Mucosa of rectum (tissue), 2 donors: ENCODE results near the gene ACTG1.

Experiments used
- H3K27ac ChIP-seq, 2 donors: one replicate each; pipeline ENCODE4 v1.7.0; 2013; ENCODE audit warnings: inconsistent platforms in 2 of 2, low read depth in 2 of 2, low read length in 2 of 2
- H3K27me3 ChIP-seq, 2 donors: one replicate each; pipeline ENCODE4 v1.7.0; 2013; ENCODE audit warnings: low read length in 2 of 2; ENCODE audit not compliant: control insufficient read depth in 2 of 2, insufficient read depth in 2 of 2
- H3K36me3 ChIP-seq, 2 donors: one replicate each; pipeline ENCODE4 v1.7.0; 2013; ENCODE audit warnings: low read length in 2 of 2; ENCODE audit not compliant: control insufficient read depth in 2 of 2, insufficient read depth in 2 of 2
- H3K4me1 ChIP-seq, 2 donors: one replicate each; pipeline ENCODE4 v1.7.0; 2013; ENCODE audit warnings: low read length in 2 of 2, mild to moderate bottlenecking in 1 of 2; ENCODE audit not compliant: control insufficient read depth in 2 of 2, insufficient read depth in 2 of 2
- H3K4me3 ChIP-seq, 2 donors: one replicate each; pipeline ENCODE4 v1.7.0; 2013; ENCODE audit warnings: low read length in 2 of 2
- H3K9ac ChIP-seq, 2 donors: one replicate each; pipeline ENCODE4 v1.7.0; 2013; ENCODE audit warnings: low read length in 2 of 2, low read depth in 1 of 2, mild to moderate bottlenecking in 1 of 2
- H3K9me3 ChIP-seq, 2 donors: one replicate each; pipeline ENCODE4 v1.7.0; 2013; ENCODE audit warnings: low read length in 2 of 2; ENCODE audit not compliant: control insufficient read depth in 2 of 2
- donor health status: healthy.
- donor health status: Normal muscosa, but diverticular disease.

The ACTG1 gene

GRCh38 chr17:81544281-81544974 lies 31.8 kb upstream of the ACTG1 start:
- H3K4me3 ChIP-seq = no peak overlapping the region
- H3K4me1 ChIP-seq = no peaks in the 10 kb centered on the region
- H3K27ac ChIP-seq = no peak overlapping the region
- H3K27me3 ChIP-seq = no peaks in the 10 kb centered on the region
- H3K9me3 ChIP-seq = no peaks in the 10 kb centered on the region
- no peak overlapping the region for H3K9ac ChIP-seq
- H3K36me3 ChIP-seq = peaks cover 36 to 47% of the 10 kb centered on the region in 2 donors

DNA sequence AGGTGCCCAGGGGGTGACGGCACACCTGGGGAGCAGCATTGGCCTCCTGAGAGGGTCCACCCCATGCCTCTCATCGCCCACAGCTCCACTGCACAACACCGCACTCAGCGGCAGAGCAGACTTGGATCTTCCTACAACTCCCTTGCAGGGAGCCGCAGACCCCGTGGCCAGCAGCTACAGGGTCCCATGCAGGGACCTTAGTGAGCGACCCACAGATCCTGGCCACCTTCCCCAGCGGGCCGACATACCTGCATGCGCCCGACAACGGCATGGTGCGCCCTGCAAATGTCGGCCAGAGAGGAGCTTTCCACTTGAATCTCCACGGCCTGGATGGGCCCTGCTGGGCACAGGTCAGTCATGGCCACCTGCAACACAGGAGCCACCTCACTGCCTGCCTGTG lies 31.2 kb upstream of the ACTG1 start:
- H3K27me3 ChIP-seq = no peaks in the 10 kb centered on the region
- H3K4me1 ChIP-seq = no peaks in the 10 kb centered on the region
- H3K36me3 ChIP-seq = peaks cover 38 to 48% of the 10 kb centered on the region in 2 donors
- no peak overlapping the region for H3K4me3 ChIP-seq
- no peak overlapping the region for H3K27ac ChIP-seq
- H3K9me3 ChIP-seq = no peaks in the 10 kb centered on the region
- H3K9ac ChIP-seq = no peak overlapping the region

DNA sequence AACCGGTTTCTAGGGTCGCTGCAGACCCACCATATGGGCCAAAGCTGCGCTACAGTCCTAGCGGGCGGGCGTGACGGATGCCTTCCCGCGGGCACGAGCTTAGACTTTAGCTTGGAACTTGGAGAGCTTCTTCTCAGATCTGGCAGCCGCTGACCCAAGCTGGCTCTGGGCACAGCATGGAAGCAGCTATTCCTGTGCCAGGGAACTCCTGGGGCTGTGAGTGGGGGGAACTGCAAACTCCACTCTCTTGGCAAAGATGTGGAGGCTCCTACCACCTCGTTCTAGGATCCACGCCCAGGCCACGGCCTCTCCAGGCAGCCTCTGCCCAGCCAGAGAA lies 30.7 kb upstream of the ACTG1 start:
- Histone ChIP-seq H3K36me3 (peaks cover 39 to 47% of the 10 kb centered on the region in 2 donors), H3K4me3 (no peak overlapping the region), H3K27ac (no peak overlapping the region), H3K9ac (no peak overlapping the region), H3K4me1 (no peaks in the 10 kb centered on the region), H3K27me3 (no peaks in the 10 kb centered on the region), H3K9me3 (no peaks in the 10 kb centered on the region)

DNA sequence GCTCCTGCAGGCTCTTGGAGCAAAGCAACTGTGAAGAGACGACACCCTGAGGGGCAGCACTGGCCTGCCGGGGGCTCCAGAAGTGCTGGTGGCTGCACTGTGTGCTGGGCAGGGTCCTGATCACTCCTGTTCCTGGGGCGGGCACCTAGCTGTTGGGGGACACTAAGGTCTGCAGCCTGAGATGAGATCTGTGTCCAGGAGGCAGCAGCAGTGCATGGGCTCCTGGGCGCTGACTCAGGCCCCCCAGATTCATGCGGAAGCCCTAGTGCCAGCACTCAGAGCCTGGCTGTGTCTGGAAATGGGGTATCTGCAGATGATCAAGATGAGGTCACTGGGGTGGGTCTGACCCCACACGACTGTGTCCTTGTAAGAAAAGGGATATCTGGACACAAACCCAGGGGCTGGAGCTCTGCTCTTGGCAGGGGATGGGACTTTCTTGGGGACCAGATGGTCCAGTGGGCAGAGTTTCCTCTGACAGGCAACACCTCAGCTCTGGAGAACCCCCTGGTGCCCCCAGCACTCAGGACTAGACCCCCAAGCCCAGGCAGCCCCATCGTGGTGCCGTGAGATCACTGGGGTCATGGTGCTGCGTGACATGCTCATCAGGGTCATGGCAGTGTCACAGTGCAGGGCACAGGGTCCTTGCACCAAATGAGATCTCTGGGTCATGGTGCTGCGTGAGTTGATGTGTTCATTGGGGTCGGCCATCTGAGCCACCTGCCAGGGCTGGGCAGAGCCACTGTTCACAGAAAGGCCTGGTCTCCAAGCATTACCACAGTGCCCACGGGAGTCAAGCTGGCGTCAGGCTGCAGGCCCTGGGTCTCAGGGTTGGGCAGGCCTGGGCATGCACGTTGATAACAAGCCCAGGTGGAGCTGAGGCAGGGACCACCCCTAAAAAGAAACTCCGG lies 30.1 kb upstream of the ACTG1 start:
- H3K36me3 ChIP-seq = peaks cover 34 to 44% of the 10 kb centered on the region in 2 donors
- no peaks in the 10 kb centered on the region for H3K9me3 ChIP-seq
- H3K9ac ChIP-seq = no peak overlapping the region

DNA sequence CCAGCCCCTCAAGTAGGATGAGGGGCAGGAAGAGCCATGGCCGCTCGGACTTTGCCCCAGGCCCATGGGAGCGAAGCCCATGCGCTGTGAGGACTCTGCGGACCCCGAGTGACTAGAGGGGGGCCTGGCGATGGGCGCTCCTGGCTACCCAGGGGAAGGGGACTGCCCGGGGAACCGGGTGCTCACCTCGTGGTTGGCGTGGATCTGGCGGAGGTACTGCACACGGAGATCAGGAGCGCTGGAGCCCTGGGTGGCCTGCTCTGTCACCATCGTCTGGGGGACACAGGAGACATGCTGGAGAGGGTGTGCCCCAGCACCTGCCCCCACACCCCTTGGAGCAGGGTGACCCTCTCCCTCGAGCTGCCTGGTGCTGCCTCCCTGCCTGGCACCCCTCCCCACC lies 28.5 kb upstream of the ACTG1 start:
- peaks cover 6 to 15% of the 10 kb centered on the region in 2 donors for H3K27me3 ChIP-seq
- H3K27ac ChIP-seq = no peak overlapping the region
- H3K4me3 ChIP-seq = no peak overlapping the region
- H3K36me3 ChIP-seq = peaks cover 25 to 34% of the 10 kb centered on the region in 2 donors
- H3K9me3 ChIP-seq = no peaks in the 10 kb centered on the region
- H3K9ac ChIP-seq = no peak overlapping the region
- H3K4me1 ChIP-seq = peaks cover 6% of the 10 kb centered on the region in 2 donors

More for the DNA sequence above, 30.1 kb upstream of the ACTG1 start:
- H3K4me3 ChIP-seq = no peak overlapping the region
- peaks cover 2% of the 10 kb centered on the region in 2 donors for H3K4me1 ChIP-seq
- no peak overlapping the region for H3K27ac ChIP-seq
- H3K27me3 ChIP-seq = peaks cover 1 to 6% of the 10 kb centered on the region in 2 donors

DNA sequence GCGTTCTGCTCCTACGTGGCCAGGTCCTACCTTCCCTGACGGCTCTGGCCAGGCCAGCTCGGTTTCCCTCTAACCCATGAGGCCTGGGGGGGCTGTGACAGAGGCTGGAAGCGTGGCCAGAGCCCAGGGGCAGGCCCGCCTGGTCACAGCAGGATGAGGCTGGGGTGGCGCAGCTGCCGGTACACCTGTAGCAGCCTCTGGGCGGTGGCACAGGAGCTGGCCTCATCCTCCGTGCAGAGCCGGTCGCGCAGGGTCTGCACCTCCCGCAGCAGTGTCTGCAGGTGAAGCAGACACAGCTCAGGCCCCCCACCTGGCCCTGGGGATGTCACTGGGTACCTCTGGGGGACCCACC lies 28.1 kb upstream of the ACTG1 start:
- no peaks in the 10 kb centered on the region for H3K9me3 ChIP-seq
- H3K27me3 ChIP-seq = peaks cover 11 to 20% of the 10 kb centered on the region in 2 donors
- H3K36me3 ChIP-seq = peaks cover 20 to 29% of the 10 kb centered on the region in 2 donors
- H3K4me3 ChIP-seq = no peak overlapping the region
- peaks cover 6% of the 10 kb centered on the region in 2 donors for H3K4me1 ChIP-seq
- no peak overlapping the region for H3K9ac ChIP-seq
- no peak overlapping the region for H3K27ac ChIP-seq

DNA sequence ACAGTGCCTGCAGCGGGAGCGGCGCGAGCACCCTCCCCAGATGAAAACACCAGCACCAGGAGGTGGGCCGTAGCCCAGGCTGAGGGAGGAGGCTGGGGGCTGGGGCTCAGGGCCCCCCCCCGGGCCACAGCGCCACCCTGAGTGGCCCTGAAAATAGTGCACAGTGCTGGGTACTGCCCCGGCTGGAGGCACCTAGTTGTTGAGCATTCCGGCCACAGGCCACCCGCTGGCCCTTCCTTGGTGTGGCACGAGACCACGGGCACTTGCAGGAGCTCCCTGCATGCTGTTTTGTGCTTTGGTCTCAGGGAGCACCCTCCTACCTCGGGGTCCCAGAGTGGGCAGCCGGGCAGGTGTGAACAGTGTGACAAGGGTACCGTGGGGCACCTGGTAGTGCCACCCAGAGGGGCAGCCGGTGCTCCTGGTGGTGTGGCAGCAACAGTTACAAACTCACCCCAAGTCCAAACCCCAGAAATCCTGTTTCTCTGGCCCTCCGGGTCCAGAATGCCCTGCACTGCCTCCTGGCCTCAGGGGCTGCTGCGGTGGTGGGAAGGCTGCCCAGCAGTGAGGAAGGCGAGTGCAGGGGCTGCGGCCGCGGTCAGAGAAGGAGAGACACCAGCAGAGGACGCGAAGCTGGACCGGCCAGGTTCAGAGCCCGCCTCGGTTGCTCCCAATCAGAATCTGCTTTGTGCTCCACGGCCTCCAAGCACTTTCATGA lies 27.5 kb upstream of the ACTG1 start:
- Histone ChIP-seq H3K36me3 (peaks cover 15 to 26% of the 10 kb centered on the region in 2 donors), H3K9ac (no peak overlapping the region), H3K9me3 (no peaks in the 10 kb centered on the region), H3K27ac (no peak overlapping the region), H3K4me1 (peaks cover 6% of the 10 kb centered on the region in 2 donors), H3K4me3 (no peak overlapping the region), H3K27me3 (peaks cover 11 to 21% of the 10 kb centered on the region in 2 donors)

- no peaks in the 10 kb centered on the region for H3K9me3 ChIP-seq
These were observed 26.9 kb upstream of the ACTG1 start for GRCh38 chr17:81539571-81539900.

DNA sequence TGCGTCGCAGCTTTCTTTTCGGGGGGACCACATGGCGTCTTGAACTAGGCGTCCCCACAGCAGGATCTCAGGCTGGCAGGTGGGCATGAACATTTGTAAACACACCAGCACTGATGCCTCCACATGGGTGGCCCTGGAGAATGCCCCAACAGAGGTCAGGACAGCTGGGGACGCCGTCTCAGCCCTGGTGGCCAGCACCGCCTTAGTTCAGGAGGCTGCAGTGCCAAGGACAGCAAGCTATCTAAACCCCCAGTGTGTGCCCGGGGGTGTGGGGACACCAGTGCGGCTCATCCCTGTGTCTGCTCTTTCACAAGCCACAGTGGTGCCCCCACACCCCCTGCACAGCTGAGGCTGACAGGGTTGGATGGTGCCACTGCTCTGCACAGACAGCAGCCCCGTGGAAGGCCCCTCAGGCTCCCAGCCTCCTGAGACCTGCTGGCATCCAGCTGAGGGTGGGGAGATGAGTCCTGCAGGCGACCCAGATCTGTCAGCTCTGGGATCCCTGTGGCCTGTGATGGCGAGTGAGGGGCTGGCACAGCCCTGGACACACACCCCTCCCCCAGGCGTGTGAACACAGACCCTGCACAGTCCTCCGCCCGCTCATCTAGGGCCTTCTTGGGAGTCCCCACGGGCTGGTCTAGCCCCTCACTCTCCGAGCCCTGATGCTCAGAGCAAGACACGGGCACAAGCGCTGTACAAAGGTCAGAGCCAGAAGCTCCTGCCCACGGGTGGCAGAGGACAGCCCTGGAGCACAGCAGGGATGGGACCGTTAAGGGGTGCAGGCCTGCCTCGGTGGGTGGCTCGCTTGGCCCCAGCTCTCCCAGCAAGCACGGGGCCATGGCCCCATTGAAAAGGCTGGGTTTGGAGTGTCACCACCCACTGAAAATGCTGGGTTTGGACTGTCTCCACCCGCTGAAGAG lies 26.3 kb upstream of the ACTG1 start:
- Histone ChIP-seq H3K36me3 (peaks cover 12 to 24% of the 10 kb centered on the region in 2 donors), H3K9me3 (no peaks in the 10 kb centered on the region), H3K27ac (no peak overlapping the region), H3K4me3 (no peak overlapping the region), H3K9ac (no peak overlapping the region), H3K27me3 (peaks cover 14 to 21% of the 10 kb centered on the region in 2 donors), H3K4me1 (peaks cover 6% of the 10 kb centered on the region in 2 donors)

More at GRCh38 chr17:81539571-81539900, 26.9 kb upstream of the ACTG1 start:
- H3K36me3 ChIP-seq = peaks cover 12 to 24% of the 10 kb centered on the region in 2 donors
- H3K27me3 ChIP-seq = peaks cover 14 to 21% of the 10 kb centered on the region in 2 donors
- no peak overlapping the region for H3K4me3 ChIP-seq
- no peak overlapping the region for H3K9ac ChIP-seq
- no peak overlapping the region for H3K27ac ChIP-seq
- H3K4me1 ChIP-seq = peaks cover 6% of the 10 kb centered on the region in 2 donors
